Measurements from ENCODE around the gene GABRB1.

Gene GABRB1

GRCh38 chr4:47145630-47146029 lies 114.3 kb downstream of the GABRB1 start:
- Histone ChIP-seq H3K9me3 (ENCODE audit: control insufficient read depth in 5 of 5, low read length in 5 of 5) (no peaks in the 10 kb centered on the region), H3K27me3 (ENCODE audit: control insufficient read depth in 5 of 5, insufficient read depth in 4 of 5, low read length in 5 of 5) (no peaks in the 10 kb centered on the region), H3K4me1 (ENCODE audit: control insufficient read depth in 5 of 5, insufficient read depth in 5 of 5, low read length in 5 of 5) (no peaks in the 10 kb centered on the region), H3K27ac (ENCODE audit: low read depth, low read length) (no peak overlapping the region), H3K4me3 (ENCODE audit: low read depth in 1 of 5, low read length in 5 of 5) (no peak overlapping the region), H3K36me3 (ENCODE audit: control insufficient read depth in 5 of 5, insufficient read depth in 5 of 5, low read length in 5 of 5) (no peaks in the 10 kb centered on the region), H3K9ac (ENCODE audit: low read length in 5 of 5) (no peak overlapping the region)

GRCh38 chr4:47154816-47155370 lies 123.5 kb downstream of the GABRB1 start:
- Histone ChIP-seq H3K9ac (ENCODE audit: low read length in 5 of 5) (no peak overlapping the region), H3K27ac (ENCODE audit: low read depth, low read length) (no peak overlapping the region), H3K9me3 (ENCODE audit: control insufficient read depth in 5 of 5, low read length in 5 of 5) (no peaks in the 10 kb centered on the region), H3K4me1 (ENCODE audit: control insufficient read depth in 5 of 5, insufficient read depth in 5 of 5, low read length in 5 of 5) (no peaks in the 10 kb centered on the region), H3K27me3 (ENCODE audit: control insufficient read depth in 5 of 5, insufficient read depth in 4 of 5, low read length in 5 of 5) (no peaks in the 10 kb centered on the region), H3K4me3 (ENCODE audit: low read depth in 1 of 5, low read length in 5 of 5) (no peak overlapping the region), H3K36me3 (ENCODE audit: control insufficient read depth in 5 of 5, insufficient read depth in 5 of 5, low read length in 5 of 5) (no peaks in the 10 kb centered on the region)

- Histone ChIP-seq H3K4me3 (ENCODE audit: low read depth in 1 of 5, low read length in 5 of 5) (no peak overlapping the region), H3K4me1 (ENCODE audit: control insufficient read depth in 5 of 5, insufficient read depth in 5 of 5, low read length in 5 of 5) (no peaks in the 10 kb centered on the region), H3K27me3 (ENCODE audit: control insufficient read depth in 5 of 5, insufficient read depth in 4 of 5, low read length in 5 of 5) (no peaks in the 10 kb centered on the region), H3K36me3 (ENCODE audit: control insufficient read depth in 5 of 5, insufficient read depth in 5 of 5, low read length in 5 of 5) (no peaks in the 10 kb centered on the region), H3K9ac (ENCODE audit: low read length in 5 of 5) (no peak overlapping the region), H3K27ac (ENCODE audit: low read depth, low read length) (no peak overlapping the region), H3K9me3 (ENCODE audit: control insufficient read depth in 5 of 5, low read length in 5 of 5) (no peaks in the 10 kb centered on the region)
Measured at GRCh38 chr4:47155919-47156318, 124.6 kb downstream of the GABRB1 start.

GRCh38 chr4:47160095-47160494 lies 128.7 kb downstream of the GABRB1 start:
- H3K4me1 ChIP-seq (ENCODE audit: control insufficient read depth in 5 of 5, insufficient read depth in 5 of 5, low read length in 5 of 5), result no peaks in the 10 kb centered on the region
- H3K9me3 ChIP-seq (ENCODE audit: control insufficient read depth in 5 of 5, low read length in 5 of 5), result no peaks in the 10 kb centered on the region
- no peak overlapping the region for H3K9ac ChIP-seq (ENCODE audit: low read length in 5 of 5)
- H3K27me3 ChIP-seq (ENCODE audit: control insufficient read depth in 5 of 5, insufficient read depth in 4 of 5, low read length in 5 of 5), result no peaks in the 10 kb centered on the region
- H3K36me3 ChIP-seq (ENCODE audit: control insufficient read depth in 5 of 5, insufficient read depth in 5 of 5, low read length in 5 of 5), result no peaks in the 10 kb centered on the region
- no peak overlapping the region for H3K4me3 ChIP-seq (ENCODE audit: low read depth in 1 of 5, low read length in 5 of 5)
- H3K27ac ChIP-seq (ENCODE audit: low read depth, low read length), result no peak overlapping the region

GRCh38 chr4:47167081-47168035 lies 136.0 kb downstream of the GABRB1 start:
- no peaks in the 10 kb centered on the region for H3K27me3 ChIP-seq (ENCODE audit: control insufficient read depth in 5 of 5, insufficient read depth in 4 of 5, low read length in 5 of 5)
- no peak overlapping the region for H3K9ac ChIP-seq (ENCODE audit: low read length in 5 of 5)
- no peaks in the 10 kb centered on the region for H3K4me1 ChIP-seq (ENCODE audit: control insufficient read depth in 5 of 5, insufficient read depth in 5 of 5, low read length in 5 of 5)
- no peak overlapping the region for H3K27ac ChIP-seq (ENCODE audit: low read depth, low read length)
- no peaks in the 10 kb centered on the region for H3K36me3 ChIP-seq (ENCODE audit: control insufficient read depth in 5 of 5, insufficient read depth in 5 of 5, low read length in 5 of 5)
- no peaks in the 10 kb centered on the region for H3K9me3 ChIP-seq (ENCODE audit: control insufficient read depth in 5 of 5, low read length in 5 of 5)
- H3K4me3 ChIP-seq (ENCODE audit: low read depth in 1 of 5, low read length in 5 of 5), result no peak overlapping the region

GRCh38 chr4:47184083-47184482 lies 152.7 kb downstream of the GABRB1 start:
- H3K4me3 ChIP-seq (ENCODE audit: low read depth in 1 of 5, low read length in 5 of 5), result no peak overlapping the region
- H3K9ac ChIP-seq (ENCODE audit: low read length in 5 of 5), result no peak overlapping the region
- H3K27me3 ChIP-seq (ENCODE audit: control insufficient read depth in 5 of 5, insufficient read depth in 4 of 5, low read length in 5 of 5), result peaks cover 0 to 6% (median 0%) of the 10 kb centered on the region in 5 donors
- H3K27ac ChIP-seq (ENCODE audit: low read depth, low read length), result no peak overlapping the region
- H3K9me3 ChIP-seq (ENCODE audit: control insufficient read depth in 5 of 5, low read length in 5 of 5), result no peaks in the 10 kb centered on the region
- no peaks in the 10 kb centered on the region for H3K4me1 ChIP-seq (ENCODE audit: control insufficient read depth in 5 of 5, insufficient read depth in 5 of 5, low read length in 5 of 5)
- H3K36me3 ChIP-seq (ENCODE audit: control insufficient read depth in 5 of 5, insufficient read depth in 5 of 5, low read length in 5 of 5), result no peaks in the 10 kb centered on the region

GRCh38 chr4:47185761-47186160 lies 154.4 kb downstream of the GABRB1 start:
- H3K27ac ChIP-seq (ENCODE audit: low read depth, low read length), result no peak overlapping the region
- H3K36me3 ChIP-seq (ENCODE audit: control insufficient read depth in 5 of 5, insufficient read depth in 5 of 5, low read length in 5 of 5), result no peaks in the 10 kb centered on the region
- no peaks in the 10 kb centered on the region for H3K9me3 ChIP-seq (ENCODE audit: control insufficient read depth in 5 of 5, low read length in 5 of 5)
- H3K4me3 ChIP-seq (ENCODE audit: low read depth in 1 of 5, low read length in 5 of 5), result no peak overlapping the region
- no peaks in the 10 kb centered on the region for H3K4me1 ChIP-seq (ENCODE audit: control insufficient read depth in 5 of 5, insufficient read depth in 5 of 5, low read length in 5 of 5)
- H3K27me3 ChIP-seq (ENCODE audit: control insufficient read depth in 5 of 5, insufficient read depth in 4 of 5, low read length in 5 of 5), result peaks cover 0 to 6% (median 0%) of the 10 kb centered on the region in 5 donors
- H3K9ac ChIP-seq (ENCODE audit: low read length in 5 of 5), result no peak overlapping the region

- H3K27me3 ChIP-seq (ENCODE audit: control insufficient read depth in 5 of 5, insufficient read depth in 4 of 5, low read length in 5 of 5), result no peaks in the 10 kb centered on the region
- H3K9ac ChIP-seq (ENCODE audit: low read length in 5 of 5), result no peak overlapping the region
- no peaks in the 10 kb centered on the region for H3K36me3 ChIP-seq (ENCODE audit: control insufficient read depth in 5 of 5, insufficient read depth in 5 of 5, low read length in 5 of 5)
- no peak overlapping the region for H3K27ac ChIP-seq (ENCODE audit: low read depth, low read length)
- no peak overlapping the region for H3K4me3 ChIP-seq (ENCODE audit: low read depth in 1 of 5, low read length in 5 of 5)
- no peaks in the 10 kb centered on the region for H3K9me3 ChIP-seq (ENCODE audit: control insufficient read depth in 5 of 5, low read length in 5 of 5)
- H3K4me1 ChIP-seq (ENCODE audit: control insufficient read depth in 5 of 5, insufficient read depth in 5 of 5, low read length in 5 of 5), result no peaks in the 10 kb centered on the region
Measured at GRCh38 chr4:47187608-47188007, 156.2 kb downstream of the GABRB1 start.

GRCh38 chr4:47193179-47193578 lies 161.8 kb downstream of the GABRB1 start:
- no peak overlapping the region for H3K9ac ChIP-seq (ENCODE audit: low read length in 5 of 5)
- H3K4me3 ChIP-seq (ENCODE audit: low read depth in 1 of 5, low read length in 5 of 5), result no peak overlapping the region
- H3K27ac ChIP-seq (ENCODE audit: low read depth, low read length), result no peak overlapping the region
- H3K36me3 ChIP-seq (ENCODE audit: control insufficient read depth in 5 of 5, insufficient read depth in 5 of 5, low read length in 5 of 5), result no peaks in the 10 kb centered on the region
- H3K4me1 ChIP-seq (ENCODE audit: control insufficient read depth in 5 of 5, insufficient read depth in 5 of 5, low read length in 5 of 5), result no peaks in the 10 kb centered on the region
- H3K9me3 ChIP-seq (ENCODE audit: control insufficient read depth in 5 of 5, low read length in 5 of 5), result no peaks in the 10 kb centered on the region
- H3K27me3 ChIP-seq (ENCODE audit: control insufficient read depth in 5 of 5, insufficient read depth in 4 of 5, low read length in 5 of 5), result no peaks in the 10 kb centered on the region

- Histone ChIP-seq H3K4me1 (ENCODE audit: control insufficient read depth in 5 of 5, insufficient read depth in 5 of 5, low read length in 5 of 5) (no peaks in the 10 kb centered on the region), H3K27ac (ENCODE audit: low read depth, low read length) (no peak overlapping the region), H3K36me3 (ENCODE audit: control insufficient read depth in 5 of 5, insufficient read depth in 5 of 5, low read length in 5 of 5) (no peaks in the 10 kb centered on the region), H3K9ac (ENCODE audit: low read length in 5 of 5) (no peak overlapping the region), H3K4me3 (ENCODE audit: low read depth in 1 of 5, low read length in 5 of 5) (no peak overlapping the region), H3K27me3 (ENCODE audit: control insufficient read depth in 5 of 5, insufficient read depth in 4 of 5, low read length in 5 of 5) (no peaks in the 10 kb centered on the region), H3K9me3 (ENCODE audit: control insufficient read depth in 5 of 5, low read length in 5 of 5) (no peaks in the 10 kb centered on the region)
Measured at GRCh38 chr4:47194036-47194737, 162.8 kb downstream of the GABRB1 start.

Data from subcutaneous abdominal adipose tissue (tissue), 5 donors.